ENCODE measurements around the gene CFAP99. TPM values are rescaled to one million over a fixed set of nuclear protein-coding genes. Genes with fewer than 3 reads are reported as not detected.

The CFAP99 gene
- total and polyA plus RNA-seq, 9 of the 15 experiments (the other 6 are each of a cell fraction or from before 2014, with no cell fraction given), result 0.07 to 0.18 (median 0.09) TPM; not detected in 6

- TF ChIP-seq SAFB (IDR thresholded peaks at IDR 0.05; ENCODE audit: borderline replicate concordance, low read depth, low read length) (no peak), ZNF134 (CRISPR knock-in tag; conservative IDR thresholded peaks at IDR 0.05) (no peak), RBM25 (IDR thresholded peaks at IDR 0.05; ENCODE audit: low read depth, low read length, severe bottlenecking) (no peak), POLR3G (IDR thresholded peaks at IDR 0.05; ENCODE audit: extremely low read depth, insufficient read length, insufficient replicate concordance) (no peak), HCFC1 (IDR thresholded peaks at IDR 0.05; ENCODE audit: low read depth, low read length) (peak; percentile 61), JUNB (CRISPR knock-in tag; conservative IDR thresholded peaks at IDR 0.05) (no peak), ZBTB33 (CRISPR knock-in tag; IDR thresholded peaks at IDR 0.05) (peak; percentile 79), CBFB (CRISPR knock-in tag; IDR thresholded peaks at IDR 0.05) (no peak), PRDM10 (IDR thresholded peaks at IDR 0.05; ENCODE audit: partially characterized antibody) (peak; percentile 57), ZNF239 (CRISPR knock-in tag; IDR thresholded peaks at IDR 0.05) (no peak), MCM3 (IDR thresholded peaks at IDR 0.05) (no peak), ILF3 (IDR thresholded peaks at IDR 0.05; ENCODE audit: borderline replicate concordance) (no peak), CHD1 (IDR thresholded peaks at IDR 0.05; ENCODE audit: low read length) (no peak), ZNF24 (IDR thresholded peaks at IDR 0.05) (0 out of 2 replicates have a peak, but pooled peaks have one; percentile 7), BCL6 (CRISPR knock-in tag; IDR thresholded peaks at IDR 0.05) (no peak), MAZ (CRISPR knock-in tag; conservative IDR thresholded peaks at IDR 0.05 in 1 of 2, IDR thresholded peaks at IDR 0.05 in 1 of 2) (peak; percentile 62 to 93), HNRNPH1 (optimal IDR thresholded peaks at IDR 0.05; ENCODE audit: low read depth, low read length) (no peak), PRMT5 (CRISPR knock-in tag; IDR thresholded peaks at IDR 0.05) (no peak), ZNF445 (CRISPR knock-in tag; IDR thresholded peaks at IDR 0.05; ENCODE audit: low read depth) (no peak), MXD1 (CRISPR knock-in tag; IDR thresholded peaks at IDR 0.05; ENCODE audit: borderline replicate concordance, poor library complexity, severe bottlenecking) (no peak), MBD1 (CRISPR knock-in tag; IDR thresholded peaks at IDR 0.05) (no peak)
These were observed 22.8 kb downstream of the CFAP99 start (continued) for GRCh38 chr4:2441393-2442174.

Measured in K562 (cell line).